SK-N-SH (cell line): ENCODE results near the gene NPAS3. TPM values are rescaled to one million over a fixed set of nuclear protein-coding genes. Genes with fewer than 3 reads are reported as not detected.
A peak's percentile ranks its signal among the peaks of the same experiment; 100 is the strongest.

Source experiments
- CTCF ChIP-seq: fragments of 200-600 bp; sonication (generic); IDR thresholded peaks from 2 replicates; pipeline ENCODE4 v1.6.1; 2017; ENCODE audit warnings: antibody characterized with exemption, mild to moderate bottlenecking, moderate library complexity
- ELF1 ChIP-seq: IDR thresholded peaks from 2 replicates; pipeline ENCODE4 v1.4.0; 2012
- EP300 ChIP-seq, 2 experiments: IDR thresholded peaks; 2 replicates each; pipeline versions ENCODE4 v1.4.0 to v1.6.1; 2012; ENCODE audit warnings: borderline replicate concordance in 1 of 2, low read depth in 1 of 2, low read length in 1 of 2
- EZH2phosphoT487 ChIP-seq: fragments of 200-600 bp; sonication (generic); IDR thresholded peaks from 2 replicates; pipeline ENCODE4 v1.6.1; 2017; ENCODE audit warnings: low read depth, mixed run types, mild to moderate bottlenecking, antibody characterized with exemption, moderate library complexity, borderline replicate concordance
- FOSL2 ChIP-seq: IDR thresholded peaks from 2 replicates; pipeline ENCODE4 v1.4.0; 2012; ENCODE audit warnings: low read depth, mild to moderate bottlenecking, moderate library complexity, borderline replicate concordance
- FOXJ3 ChIP-seq: sonication (generic); formaldehyde crosslinking; IDR thresholded peaks from 2 replicates; pipeline ENCODE4 v1.5.1; 2020; ENCODE audit warnings: mild to moderate bottlenecking, missing genetic modification reagents
- FOXM1 ChIP-seq: IDR thresholded peaks from 2 replicates; pipeline ENCODE4 v1.4.0; 2012; ENCODE audit warnings: low read depth, mild to moderate bottlenecking
- GABPA ChIP-seq: IDR thresholded peaks from 2 replicates; pipeline ENCODE4 v1.4.0; 2012; ENCODE audit warnings: low read depth, mild to moderate bottlenecking
- IRF3 ChIP-seq: fragments of 150-350 bp; IDR thresholded peaks from 2 replicates; pipeline ENCODE4 v1.6.1; 2016; ENCODE audit warnings: mild to moderate bottlenecking, low read depth, low read length
- JUND ChIP-seq: IDR thresholded peaks from 2 replicates; pipeline ENCODE4 v1.4.0; 2012
- MAX ChIP-seq: IDR thresholded peaks from 2 replicates; pipeline ENCODE4 v1.4.0; 2012; ENCODE audit warnings: low read depth
- MEF2A ChIP-seq: IDR thresholded peaks from 2 replicates; pipeline ENCODE4 v1.4.0; 2012; ENCODE audit warnings: low read depth, borderline replicate concordance
- MXI1 ChIP-seq: IDR thresholded peaks from 2 replicates; pipeline ENCODE4 v1.6.1; 2012; ENCODE audit warnings: mild to moderate bottlenecking, low read depth, low read length, improper control_type of control experiment
- NFIC ChIP-seq: IDR thresholded peaks from 2 replicates; pipeline ENCODE4 v1.4.0; 2012; ENCODE audit warnings: borderline replicate concordance
- RAD21 ChIP-seq: IDR thresholded peaks from 2 replicates; pipeline ENCODE4 v1.6.1; 2012; ENCODE audit warnings: mild to moderate bottlenecking, low read length
- RCOR1 ChIP-seq: fragments of 150-350 bp; IDR thresholded peaks from 2 replicates; pipeline ENCODE4 v1.6.1; 2017; ENCODE audit warnings: antibody characterized with exemption, low read length
- RXRA ChIP-seq: IDR thresholded peaks from 2 replicates; pipeline ENCODE4 v1.4.0; 2012; ENCODE audit warnings: low read depth, mild to moderate bottlenecking, borderline replicate concordance
- TAF1 ChIP-seq: IDR thresholded peaks from 2 replicates; pipeline ENCODE4 v1.6.1; 2012; ENCODE audit warnings: low read depth, mild to moderate bottlenecking, low read length, moderate library complexity, borderline replicate concordance
- TEAD4 ChIP-seq: IDR thresholded peaks from 2 replicates; pipeline ENCODE4 v1.4.0; 2012; ENCODE audit warnings: mild to moderate bottlenecking, borderline replicate concordance; ENCODE audit not compliant: insufficient read depth
- USF2 ChIP-seq: fragments of 150-350 bp; IDR thresholded peaks from 2 replicates; pipeline ENCODE4 v1.6.1; 2017; ENCODE audit warnings: antibody characterized with exemption, low read length, low read depth, borderline replicate concordance
- YY1 ChIP-seq: IDR thresholded peaks from 2 replicates; pipeline ENCODE4 v1.4.0; 2012; ENCODE audit warnings: low read depth, mild to moderate bottlenecking
- polyA plus RNA-seq, 3 experiments: library from polyadenylated mRNA; depleted of rRNA; stranded (reverse); fragments of >200 nt; gene quantifications; 2 replicates each; pipeline ENCODE4 v1.2.3, GENCODE V29; 2012

Gene NPAS3
- polyA plus RNA-seq, 1 of the 3 experiments (the other 2 are of a cell fraction) = 4.3 TPM

- TF ChIP-seq IRF3 = no peak
- peak; percentile 91 for TF ChIP-seq NFIC
- TF ChIP-seq JUND = peak; percentile 76
- TF ChIP-seq EZH2phosphoT487 = no peak
- no peak for TF ChIP-seq MAX
- TF ChIP-seq TEAD4 = peak; percentile 93
- peak; percentile 88 for TF ChIP-seq RXRA
- TF ChIP-seq USF2 = no peak
- TF ChIP-seq CTCF = no peak
- TF ChIP-seq ELF1 = no peak
- TF ChIP-seq MEF2A = peak; percentile 57; the same call in 1 of the 2 replicates
- TF ChIP-seq TAF1 = no peak
- TF ChIP-seq YY1 = peak; percentile 32; the same call in 1 of the 2 replicates
- peak; percentile 42 to 93; a peak in 3 of 4 replicates for TF ChIP-seq EP300 (IDR thresholded peaks at IDR 0.05; ENCODE audit: borderline replicate concordance in 1 of 2, low read depth in 1 of 2, low read length in 1 of 2)
- TF ChIP-seq FOXJ3 (CRISPR knock-in tag) = no peak
- TF ChIP-seq FOSL2 = peak; percentile 81
- TF ChIP-seq FOXM1 = peak; percentile 85; the same call in 1 of the 2 replicates
- TF ChIP-seq RCOR1 = no peak
- TF ChIP-seq MXI1 = no peak
- TF ChIP-seq GABPA = no peak
- no peak for TF ChIP-seq RAD21
These were observed 678.5 kb downstream of the NPAS3 start (continued) for GRCh38 chr14:33617154-33617553.
